Measurements from ENCODE around the gene AP2S1. TPM values are rescaled to one million over a fixed set of nuclear protein-coding genes. Genes with fewer than 3 reads are reported as not detected.
"Not testable (repeated sequence)": the region's sequence is repeated elsewhere in the genome, so short reads cannot be mapped to it uniquely, and the experiment has no call there.

Gene AP2S1
- total RNA-seq, 2 donors from 2014 or later: 118 to 141 TPM

- Histone ChIP-seq H3K27me3 (replicated peaks; ENCODE audit: insufficient read depth) (no peaks in the 10 kb centered on the region), H3K4me1 (replicated peaks) (no peaks in the 10 kb centered on the region), H3K27ac (no peak overlapping the region), H3K9me3 (no peaks in the 10 kb centered on the region), H3K36me3 (no peaks in the 10 kb centered on the region), H3K4me3 (no peak overlapping the region)
- DNase-seq (ENCODE audit: low spot score): no peak
- TF ChIP-seq POLR2AphosphoS5 (IDR thresholded peaks at IDR 0.05) (no peak), POLR2A (IDR thresholded peaks at IDR 0.05) (no peak), CTCF (IDR thresholded peaks at IDR 0.05) (no peak)
- WGBS: 82% methylated on average over 5 of the region's 5 CpGs
- intact Hi-C loops (cut with DNase I): no loop called here
Measured at GRCh38 chr19:46825731-46826055, 25.0 kb downstream of the AP2S1 start.

GRCh38 chr19:46824890-46825730 is 25.5 kb downstream of the AP2S1 start:
- TF ChIP-seq CTCF (IDR thresholded peaks at IDR 0.05) (no peak), POLR2AphosphoS5 (IDR thresholded peaks at IDR 0.05) (no peak), POLR2A (IDR thresholded peaks at IDR 0.05) (no peak)
- H3K9me3 ChIP-seq: no peaks in the 10 kb centered on the region
- no peaks in the 10 kb centered on the region for H3K36me3 ChIP-seq
- no peak overlapping the region for H3K4me3 ChIP-seq
- H3K27ac ChIP-seq: no peak overlapping the region
- H3K27me3 ChIP-seq (replicated peaks; ENCODE audit: insufficient read depth): no peaks in the 10 kb centered on the region
- no peaks in the 10 kb centered on the region for H3K4me1 ChIP-seq (replicated peaks)
- DNase-seq (ENCODE audit: low spot score): no peak
- intact Hi-C loops (cut with DNase I): no loop called here
- 85% methylated on average over 21 of the region's 21 CpGs for WGBS

- TF ChIP-seq POLR2A (IDR thresholded peaks at IDR 0.05) (no peak), CTCF (IDR thresholded peaks at IDR 0.05) (no peak), POLR2AphosphoS5 (IDR thresholded peaks at IDR 0.05) (no peak)
- WGBS: 95% methylated on average over 6 of the region's 6 CpGs
- no peak overlapping the region for H3K27ac ChIP-seq
- no peaks in the 10 kb centered on the region for H3K4me1 ChIP-seq (replicated peaks)
- no peaks in the 10 kb centered on the region for H3K36me3 ChIP-seq
- no peaks in the 10 kb centered on the region for H3K9me3 ChIP-seq
- no peak for DNase-seq (ENCODE audit: low spot score)
- intact Hi-C loops (cut with DNase I): no loop called here
- no peaks in the 10 kb centered on the region for H3K27me3 ChIP-seq (replicated peaks; ENCODE audit: insufficient read depth)
- no peak overlapping the region for H3K4me3 ChIP-seq
Measured at GRCh38 chr19:46823049-46823448, 27.6 kb downstream of the AP2S1 start.

GRCh38 chr19:46822410-46822787 is 28.2 kb downstream of the AP2S1 start:
- WGBS: 91% methylated on average over 4 of the region's 4 CpGs
- H3K9me3 ChIP-seq; DNase-seq (ENCODE audit: low spot score); H3K27ac ChIP-seq; intact Hi-C loops (cut with DNase I); H3K4me3 ChIP-seq; H3K36me3 ChIP-seq; H3K4me1 ChIP-seq (replicated peaks); H3K27me3 ChIP-seq (replicated peaks; ENCODE audit: insufficient read depth): not testable (repeated sequence)

GRCh38 chr19:46821512-46822409 is 28.9 kb downstream of the AP2S1 start:
- H3K27ac ChIP-seq: no peak overlapping the region
- H3K9me3 ChIP-seq: no peaks in the 10 kb centered on the region
- no peak for TF ChIP-seq CTCF (IDR thresholded peaks at IDR 0.05)
- no peak for TF ChIP-seq POLR2A (IDR thresholded peaks at IDR 0.05)
- no peak for TF ChIP-seq POLR2AphosphoS5 (IDR thresholded peaks at IDR 0.05)
- no peak overlapping the region for H3K4me3 ChIP-seq
- intact Hi-C loops (cut with DNase I): no loop called here
- DNase-seq (ENCODE audit: low spot score): no peak
- WGBS: 78% methylated on average over 16 of the region's 18 CpGs
- H3K4me1 ChIP-seq (replicated peaks): no peaks in the 10 kb centered on the region
- H3K36me3 ChIP-seq: no peaks in the 10 kb centered on the region
- H3K27me3 ChIP-seq (replicated peaks; ENCODE audit: insufficient read depth): no peaks in the 10 kb centered on the region
